ENCODE measurements around the gene HYAL3. TPM values are rescaled to one million over a fixed set of nuclear protein-coding genes. Genes with fewer than 3 reads are reported as not detected.
"Not testable (repeated sequence)": the region's sequence is repeated elsewhere in the genome, so short reads cannot be mapped to it uniquely, and the experiment has no call there.

HYAL3 gene
- total and polyA plus RNA-seq, 7 experiments from 2014 or later, result 2.3 to 10.7 (median 3.6) TPM

DNA sequence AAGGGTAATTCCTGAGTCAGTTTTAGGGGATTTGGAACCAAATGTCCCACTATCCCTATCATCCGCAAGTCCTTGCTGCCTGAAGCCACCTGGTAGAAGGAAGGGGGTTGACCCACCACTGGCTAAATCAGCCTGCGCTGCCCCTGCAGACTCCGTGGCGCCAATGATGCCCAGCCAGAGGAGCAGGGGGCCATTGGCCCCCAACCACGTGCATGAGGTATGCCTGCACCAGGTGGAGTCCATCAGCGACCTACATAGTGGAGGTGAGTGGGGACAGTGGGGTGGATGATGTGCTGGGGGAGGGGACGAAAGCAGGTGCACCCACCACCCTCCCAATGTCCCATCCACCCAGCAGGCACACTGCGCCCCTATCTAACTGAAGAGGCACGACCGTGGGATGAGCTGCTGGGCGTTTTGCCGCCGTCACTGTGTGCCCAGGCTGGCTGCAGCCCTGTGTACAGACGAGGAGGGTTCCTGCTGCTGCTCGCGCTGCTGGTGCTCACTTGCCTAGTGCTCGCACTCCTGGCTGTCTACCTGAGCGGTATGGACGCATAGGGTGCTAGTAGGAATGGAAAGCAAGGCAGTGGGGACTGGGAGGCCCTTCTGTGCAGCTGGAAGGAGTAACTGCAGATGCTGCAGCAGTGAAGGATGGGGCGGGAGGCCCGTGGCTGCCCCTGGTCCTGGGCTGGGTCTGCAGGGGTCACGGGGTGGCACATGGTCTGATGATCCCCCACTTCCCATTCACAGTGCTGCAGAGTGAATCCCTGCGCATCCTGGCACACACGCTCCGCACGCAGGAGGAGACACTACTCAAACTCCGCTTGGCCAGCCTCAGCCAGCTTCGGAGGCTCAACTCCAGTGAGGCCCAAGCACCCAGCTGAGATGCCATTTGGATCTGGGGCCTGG lies 12.6 kb downstream of the HYAL3 start:
- ChIA-PET CTCF (no interaction called here), POLR2A (no interaction called here)
- peaks cover 6 to 11% (median 7%) of the 10 kb centered on the region in 7 donors for H3K4me1 Mint-ChIP-seq
- ATAC-seq (no peak), DNase-seq (no peak)
- Histone ChIP-seq H3K36me3 (ENCODE audit: control insufficient read depth in 2 of 3, insufficient read depth in 3 of 3, low read length in 3 of 3) (peaks cover 0 to 44% (median 9%) of the 10 kb centered on the region in 3 experiments), H3K9me3 (ENCODE audit: control insufficient read depth in 2 of 3, low read length in 3 of 3) (no peaks in the 10 kb centered on the region), H3K4me1 (ENCODE audit: control insufficient read depth in 2 of 2, insufficient read depth in 2 of 2, low read length in 2 of 2) (peaks cover 5 to 9% of the 10 kb centered on the region in 2 donors), H3K4me3 (ENCODE audit: low read length) (no peak overlapping the region), H3K27me3 (ENCODE audit: control insufficient read depth in 2 of 2, insufficient read depth in 2 of 2, low read length in 2 of 2) (no peaks in the 10 kb centered on the region), H3K27ac (ENCODE audit: low read depth, low read length) (no peak overlapping the region)
- intact Hi-C loops (cut with micrococcal nuclease), result no loop called here
- peak overlapping the region in 2 of 9 donors; percentile 54 to 84 for H3K27ac Mint-ChIP-seq
- peaks cover 0 to 9% (median 1%) of the 10 kb centered on the region in 5 donors for H3K36me3 Mint-ChIP-seq
- no peaks in the 10 kb centered on the region for H3K27me3 Mint-ChIP-seq
- H3K9me3 Mint-ChIP-seq, result no peaks in the 10 kb centered on the region
- no peak overlapping the region for H3K4me3 Mint-ChIP-seq

DNA sequence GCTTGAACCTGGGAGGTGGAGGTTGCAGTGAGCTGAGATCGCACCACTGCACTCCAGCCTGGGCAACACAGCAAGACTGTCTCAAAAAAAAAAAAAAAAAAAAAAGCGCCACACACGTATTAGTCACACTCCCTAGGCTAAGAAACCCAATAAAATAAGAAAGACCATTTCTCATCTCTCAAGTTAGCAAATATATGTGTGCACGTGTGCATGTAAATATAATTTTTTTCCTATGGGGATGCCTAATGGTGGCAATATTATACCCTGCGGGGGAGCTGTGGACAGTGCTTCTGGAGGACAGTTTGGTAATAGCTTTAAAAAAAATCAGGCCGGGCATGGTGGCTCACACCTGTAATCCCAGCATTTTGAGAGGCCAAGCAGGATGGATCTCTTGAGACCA lies 15.1 kb downstream of the HYAL3 start:
- POLR2A ChIA-PET, result interaction anchor here (0.6 to 0.9 kb wide), 2 partner anchors 14 to 763 kb away, joined by 3 read pairs; no protein-coding TSS in a partner anchor
- peaks cover 0 to 29% (median 4%) of the 10 kb centered on the region in 3 experiments for H3K36me3 ChIP-seq (ENCODE audit: control insufficient read depth in 2 of 3, insufficient read depth in 3 of 3, low read length in 3 of 3)
- DNase-seq; H3K4me1 Mint-ChIP-seq; H3K9me3 ChIP-seq (ENCODE audit: control insufficient read depth in 2 of 3, low read length in 3 of 3); H3K27ac Mint-ChIP-seq; H3K27me3 Mint-ChIP-seq; H3K4me1 ChIP-seq (ENCODE audit: control insufficient read depth in 2 of 2, insufficient read depth in 2 of 2, low read length in 2 of 2); ATAC-seq; H3K27ac ChIP-seq (ENCODE audit: low read depth, low read length); intact Hi-C loops (cut with micrococcal nuclease); H3K4me3 ChIP-seq (ENCODE audit: low read length); H3K27me3 ChIP-seq (ENCODE audit: control insufficient read depth in 2 of 2, insufficient read depth in 2 of 2, low read length in 2 of 2); H3K36me3 Mint-ChIP-seq; H3K9me3 Mint-ChIP-seq; H3K4me3 Mint-ChIP-seq: not testable (repeated sequence)
- CTCF ChIA-PET, result interaction anchor here (0.7 to 1.4 kb wide), 2 partner anchors 57 to 65 kb away, joined by 3 read pairs; no protein-coding TSS in a partner anchor

DNA sequence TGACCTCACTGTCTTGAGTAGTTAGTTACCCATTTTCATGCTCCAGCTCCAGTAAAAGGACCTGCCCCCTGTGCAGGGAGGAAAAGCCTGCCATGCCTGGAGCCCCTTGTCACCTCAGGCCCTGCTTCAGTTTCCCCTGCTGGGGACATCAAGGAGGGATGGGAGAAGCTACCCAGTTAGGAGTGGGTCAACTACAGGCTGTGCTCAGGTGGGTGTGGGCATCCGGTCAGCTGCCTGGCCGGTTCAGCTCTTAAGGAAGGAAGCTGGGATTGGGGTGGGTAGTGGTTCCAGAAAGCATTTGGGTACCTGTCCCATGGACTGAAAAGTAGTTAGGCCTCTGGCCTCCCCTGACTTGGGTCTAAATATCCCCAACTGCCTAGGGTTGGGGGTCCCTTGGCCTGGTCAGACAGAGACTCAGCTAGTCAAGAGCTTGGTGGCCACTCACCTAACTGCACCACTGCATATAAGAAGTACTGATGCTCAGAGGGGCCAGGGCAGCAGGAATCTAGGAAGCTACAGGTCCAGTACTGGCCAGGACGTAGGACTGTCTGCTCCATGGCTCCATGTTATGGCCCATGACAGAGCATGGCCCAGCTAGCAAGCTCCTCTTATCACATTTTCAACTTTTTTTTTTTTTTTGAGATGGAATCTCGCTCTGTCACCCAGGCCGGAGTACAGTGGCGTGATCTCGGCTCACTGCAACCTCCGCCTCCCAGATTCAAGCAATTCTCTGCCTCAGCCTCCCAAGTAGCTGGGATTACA lies 19.8 kb downstream of the HYAL3 start:
- Histone ChIP-seq H3K36me3 (ENCODE audit: control insufficient read depth in 2 of 3, insufficient read depth in 3 of 3, low read length in 3 of 3) (no peaks in the 10 kb centered on the region), H3K9me3 (ENCODE audit: control insufficient read depth in 2 of 3, low read length in 3 of 3) (no peaks in the 10 kb centered on the region), H3K4me1 (ENCODE audit: control insufficient read depth in 2 of 2, insufficient read depth in 2 of 2, low read length in 2 of 2) (peaks cover under 1 to 9% of the 10 kb centered on the region in 2 donors), H3K27me3 (ENCODE audit: control insufficient read depth in 2 of 2, insufficient read depth in 2 of 2, low read length in 2 of 2) (peaks cover 9 to 14% of the 10 kb centered on the region in 2 donors), H3K27ac (ENCODE audit: low read depth, low read length) (no peak overlapping the region), H3K4me3 (ENCODE audit: low read length) (no peak overlapping the region)
- Mint-ChIP-seq H3K27me3 (peaks cover 12 to 36% (median 18%) of the 10 kb centered on the region in 5 donors), H3K4me3 (no peak overlapping the region), H3K27ac (no peak overlapping the region), H3K4me1 (peaks cover 10 to 14% (median 12%) of the 10 kb centered on the region in 7 donors), H3K36me3 (no peaks in the 10 kb centered on the region), H3K9me3 (peaks cover 0 to 2% (median 0%) of the 10 kb centered on the region in 11 donors)
- intact Hi-C loops (cut with micrococcal nuclease), result no loop called here
- ChIA-PET POLR2A (interaction anchor here (1.5 kb wide), 1 partner anchor 18 kb away, joined by 3 read pairs; no protein-coding TSS in a partner anchor), CTCF (interaction anchor here (0.6 kb wide), 1 partner anchor 639 kb away, joined by 3 read pairs; no protein-coding TSS in a partner anchor)
- ATAC-seq (no peak), DNase-seq (no peak)

DNA sequence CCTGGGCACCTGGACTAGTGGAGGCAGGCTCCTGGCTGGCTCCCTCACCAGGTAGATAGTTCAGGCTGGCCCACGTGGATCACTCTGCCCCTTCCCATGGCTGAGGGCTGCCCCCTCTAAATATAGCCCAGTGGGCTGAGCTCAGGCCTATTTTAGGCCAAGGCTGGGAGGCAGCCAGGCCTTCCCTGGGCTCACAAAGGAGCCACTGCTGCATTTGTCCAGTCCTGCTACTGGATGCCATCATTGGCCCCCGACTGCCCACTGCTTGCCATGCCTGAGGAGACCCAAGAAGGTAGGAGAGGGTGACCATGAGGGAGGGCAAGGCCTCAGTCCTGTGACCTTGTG lies 20.4 kb downstream of the HYAL3 start, which contains the start of gene LSMEM2:
TSS of gene LSMEM2 (plus strand) at position 208 of the 345 bp plus-strand sequence. CDS start at position 235, 27 bp downstream.
- Mint-ChIP-seq H3K27ac (no peak within 1 kb of the TSS), H3K4me3 (no peak within 1 kb of the TSS), H3K9me3 (peaks cover 0 to 2% (median 0%) of the 10 kb centered on the region in 11 donors), H3K4me1 (peaks cover 14 to 20% (median 17%) of the 10 kb centered on the region in 7 donors), H3K36me3 (no peaks in the 10 kb centered on the region), H3K27me3 (peaks cover 18 to 41% (median 23%) of the 10 kb centered on the region in 5 donors)
- H3K4me3 ChIP-seq (ENCODE audit: low read length), result no peak within 1 kb of the TSS
- peaks cover 5 to 15% of the 10 kb centered on the region in 2 donors for H3K4me1 ChIP-seq (ENCODE audit: control insufficient read depth in 2 of 2, insufficient read depth in 2 of 2, low read length in 2 of 2)
- H3K27ac ChIP-seq (ENCODE audit: low read depth, low read length), result no peak within 1 kb of the TSS
- DNase-seq (no peak), ATAC-seq (no peak)
- ChIA-PET CTCF (interaction anchor here (1.1 kb wide), 1 partner anchor 18 kb away, joined by 4 read pairs; no protein-coding TSS in a partner anchor), POLR2A (interaction anchor here (1.5 kb wide), 1 partner anchor 18 kb away, joined by 3 read pairs; no protein-coding TSS in a partner anchor)
- peaks cover 12 to 19% of the 10 kb centered on the region in 2 donors for H3K27me3 ChIP-seq (ENCODE audit: control insufficient read depth in 2 of 2, insufficient read depth in 2 of 2, low read length in 2 of 2)
- intact Hi-C loops (cut with micrococcal nuclease), result no loop called here
- no peaks in the 10 kb centered on the region for H3K9me3 ChIP-seq (ENCODE audit: control insufficient read depth in 2 of 3, low read length in 3 of 3)
- no peaks in the 10 kb centered on the region for H3K36me3 ChIP-seq (ENCODE audit: control insufficient read depth in 2 of 3, insufficient read depth in 3 of 3, low read length in 3 of 3)

DNA sequence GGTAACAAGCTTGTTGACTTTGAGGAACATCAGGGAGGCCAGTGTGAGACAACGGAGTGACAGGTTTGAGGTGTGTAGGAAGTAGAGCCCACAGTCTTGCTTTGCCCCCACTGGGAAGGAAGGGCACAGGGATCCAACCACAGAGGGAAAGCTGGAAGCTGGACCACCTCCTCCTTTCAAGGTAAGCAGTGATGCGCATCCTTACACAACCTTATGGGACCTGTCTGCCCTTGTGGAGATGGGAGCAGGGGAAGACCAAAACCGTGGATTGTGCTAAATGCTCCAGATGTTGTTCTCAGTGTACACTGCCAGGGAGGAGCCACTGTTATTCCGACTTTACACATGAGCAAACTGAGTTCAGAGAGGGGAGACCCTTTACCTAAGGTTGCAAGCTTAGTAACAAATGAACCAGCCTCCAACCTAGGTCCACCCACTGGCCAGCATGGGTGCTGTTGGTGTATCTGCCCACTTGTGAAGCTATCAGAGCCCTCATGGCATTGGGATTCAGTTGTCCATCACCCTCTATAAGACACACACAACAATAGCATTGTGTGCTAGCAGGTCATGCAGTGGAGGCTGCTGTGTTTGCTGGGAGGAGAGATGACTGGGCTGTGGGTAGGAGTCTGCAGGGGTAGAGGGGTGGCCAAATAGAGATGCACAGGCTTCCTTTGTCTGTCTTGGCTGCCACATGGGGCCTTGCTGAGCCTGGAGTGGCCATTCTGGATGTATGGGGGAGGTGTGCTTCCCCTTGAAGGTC lies 20.9 kb downstream of the HYAL3 start:
- ChIA-PET POLR2A (interaction anchor here (1.5 kb wide), 1 partner anchor 19 kb away, joined by 3 read pairs; no protein-coding TSS in a partner anchor), CTCF (interaction anchor here (0.6 to 1.7 kb wide), 3 partner anchors 17 to 323 kb away, joined by 3 to 7 read pairs (median 4); no protein-coding TSS in a partner anchor)
- H3K4me1 Mint-ChIP-seq, result peaks cover 15 to 21% (median 17%) of the 10 kb centered on the region in 7 donors
- intact Hi-C loops (cut with micrococcal nuclease), result no loop called here
- no peaks in the 10 kb centered on the region for H3K36me3 ChIP-seq (ENCODE audit: control insufficient read depth in 2 of 3, insufficient read depth in 3 of 3, low read length in 3 of 3)
- no peak overlapping the region for H3K27ac Mint-ChIP-seq
- no peak overlapping the region for H3K4me3 ChIP-seq (ENCODE audit: low read length)
- no peaks in the 10 kb centered on the region for H3K36me3 Mint-ChIP-seq
- no peak for DNase-seq
- H3K27me3 Mint-ChIP-seq, result peaks cover 18 to 41% (median 24%) of the 10 kb centered on the region in 5 donors
- peaks cover 12 to 21% of the 10 kb centered on the region in 2 donors for H3K27me3 ChIP-seq (ENCODE audit: control insufficient read depth in 2 of 2, insufficient read depth in 2 of 2, low read length in 2 of 2)
- no peak for ATAC-seq
- peaks cover 0 to 2% (median 0%) of the 10 kb centered on the region in 11 donors for H3K9me3 Mint-ChIP-seq
- H3K27ac ChIP-seq (ENCODE audit: low read depth, low read length), result no peak overlapping the region
- H3K4me1 ChIP-seq (ENCODE audit: control insufficient read depth in 2 of 2, insufficient read depth in 2 of 2, low read length in 2 of 2), result peaks cover 5 to 17% of the 10 kb centered on the region in 2 donors
- no peaks in the 10 kb centered on the region for H3K9me3 ChIP-seq (ENCODE audit: control insufficient read depth in 2 of 3, low read length in 3 of 3)
- H3K4me3 Mint-ChIP-seq, result no peak overlapping the region

DNA sequence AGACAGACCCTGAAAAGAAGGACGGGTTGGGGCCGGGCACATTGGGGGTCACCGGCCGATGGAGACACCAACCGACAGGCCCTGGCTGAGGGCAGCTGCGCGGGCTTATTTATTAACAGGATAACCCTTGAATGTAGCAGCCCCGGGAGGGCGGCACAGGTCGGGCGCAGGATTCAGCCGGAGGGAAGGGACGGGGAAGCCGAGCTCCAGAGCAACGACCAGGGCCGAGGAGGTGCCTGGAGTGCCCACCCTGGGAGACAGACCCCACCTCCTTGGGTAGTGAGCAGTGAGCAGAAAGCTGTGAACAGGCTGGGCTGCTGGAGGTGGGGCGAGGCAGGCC lies 22.5 kb downstream of the HYAL3 start:
- no peak overlapping the region for H3K4me3 ChIP-seq (ENCODE audit: low read length)
- Mint-ChIP-seq H3K4me3 (peak overlapping the region in 1 of 10 donors; percentile 80), H3K4me1 (peaks cover 20 to 27% (median 25%) of the 10 kb centered on the region in 7 donors), H3K36me3 (no peaks in the 10 kb centered on the region), H3K27ac (no peak overlapping the region), H3K9me3 (peaks cover 0 to 2% (median 0%) of the 10 kb centered on the region in 11 donors), H3K27me3 (peaks cover 21 to 47% (median 29%) of the 10 kb centered on the region in 5 donors)
- H3K4me1 ChIP-seq (ENCODE audit: control insufficient read depth in 2 of 2, insufficient read depth in 2 of 2, low read length in 2 of 2), result peaks cover 10 to 22% of the 10 kb centered on the region in 2 donors
- no peak overlapping the region for H3K27ac ChIP-seq (ENCODE audit: low read depth, low read length)
- no peaks in the 10 kb centered on the region for H3K36me3 ChIP-seq (ENCODE audit: control insufficient read depth in 2 of 3, insufficient read depth in 3 of 3, low read length in 3 of 3)
- H3K27me3 ChIP-seq (ENCODE audit: control insufficient read depth in 2 of 2, insufficient read depth in 2 of 2, low read length in 2 of 2), result peaks cover 15 to 23% of the 10 kb centered on the region in 2 donors
- intact Hi-C loops (cut with micrococcal nuclease), result no loop called here
- no peak for DNase-seq
- H3K9me3 ChIP-seq (ENCODE audit: control insufficient read depth in 2 of 3, low read length in 3 of 3), result no peaks in the 10 kb centered on the region
- ATAC-seq, result no peak
- ChIA-PET POLR2A (no interaction called here), CTCF (interaction anchor here (0.6 to 1.7 kb wide), 2 partner anchors 50 to 82 kb away, joined by 4 to 7 read pairs; no protein-coding TSS in a partner anchor)
